OCI-LY1 (cell line): ENCODE results near the gene THAP2.

ENCODE experiments used
- EZH2 ChIP-seq: fragments of 200-600 bp; sonication (generic), shearing (Covaris generic); IDR thresholded peaks from 2 replicates; pipeline ENCODE4 v1.8.0; 2017; ENCODE audit warnings: borderline replicate concordance, mixed run types, mild to moderate bottlenecking, antibody characterized with exemption, low read length, moderate library complexity, mixed read lengths
- TF ChIP-seq, protein P1 (sequence below): fragments of 200-600 bp; sonication (generic), shearing (Covaris generic); IDR thresholded peaks from 2 replicates; pipeline ENCODE4 v1.5.1; 2017; ENCODE audit warnings: mild to moderate bottlenecking, antibody characterized with exemption, low read length, moderate library complexity, mixed read lengths

DNA sequence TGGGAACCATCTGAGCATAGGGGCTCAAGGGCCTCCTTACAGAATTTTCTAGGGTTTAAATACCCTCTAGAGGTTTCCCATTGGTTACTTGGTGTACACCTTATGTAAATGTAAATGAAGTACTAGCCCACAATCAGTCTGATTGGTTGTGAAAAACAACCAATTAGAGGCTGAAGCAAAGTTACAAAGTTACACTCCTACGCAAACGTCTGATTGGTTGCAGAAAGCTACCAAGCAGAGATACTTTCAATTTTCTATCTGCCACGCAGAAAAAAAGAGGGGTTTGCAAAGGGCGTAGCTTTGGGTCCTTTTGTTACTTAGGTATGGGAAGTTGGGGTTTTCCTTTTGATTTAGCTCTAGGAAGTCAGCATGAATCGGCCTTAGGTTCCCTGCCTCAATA lies 20.0 kb downstream of the THAP2 start:
- TF ChIP-seq, protein P1, sequence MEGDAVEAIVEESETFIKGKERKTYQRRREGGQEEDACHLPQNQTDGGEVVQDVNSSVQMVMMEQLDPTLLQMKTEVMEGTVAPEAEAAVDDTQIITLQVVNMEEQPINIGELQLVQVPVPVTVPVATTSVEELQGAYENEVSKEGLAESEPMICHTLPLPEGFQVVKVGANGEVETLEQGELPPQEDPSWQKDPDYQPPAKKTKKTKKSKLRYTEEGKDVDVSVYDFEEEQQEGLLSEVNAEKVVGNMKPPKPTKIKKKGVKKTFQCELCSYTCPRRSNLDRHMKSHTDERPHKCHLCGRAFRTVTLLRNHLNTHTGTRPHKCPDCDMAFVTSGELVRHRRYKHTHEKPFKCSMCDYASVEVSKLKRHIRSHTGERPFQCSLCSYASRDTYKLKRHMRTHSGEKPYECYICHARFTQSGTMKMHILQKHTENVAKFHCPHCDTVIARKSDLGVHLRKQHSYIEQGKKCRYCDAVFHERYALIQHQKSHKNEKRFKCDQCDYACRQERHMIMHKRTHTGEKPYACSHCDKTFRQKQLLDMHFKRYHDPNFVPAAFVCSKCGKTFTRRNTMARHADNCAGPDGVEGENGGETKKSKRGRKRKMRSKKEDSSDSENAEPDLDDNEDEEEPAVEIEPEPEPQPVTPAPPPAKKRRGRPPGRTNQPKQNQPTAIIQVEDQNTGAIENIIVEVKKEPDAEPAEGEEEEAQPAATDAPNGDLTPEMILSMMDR: no peak
- TF ChIP-seq EZH2: no peak
